ENCODE results near the gene APBA2.

DNA sequence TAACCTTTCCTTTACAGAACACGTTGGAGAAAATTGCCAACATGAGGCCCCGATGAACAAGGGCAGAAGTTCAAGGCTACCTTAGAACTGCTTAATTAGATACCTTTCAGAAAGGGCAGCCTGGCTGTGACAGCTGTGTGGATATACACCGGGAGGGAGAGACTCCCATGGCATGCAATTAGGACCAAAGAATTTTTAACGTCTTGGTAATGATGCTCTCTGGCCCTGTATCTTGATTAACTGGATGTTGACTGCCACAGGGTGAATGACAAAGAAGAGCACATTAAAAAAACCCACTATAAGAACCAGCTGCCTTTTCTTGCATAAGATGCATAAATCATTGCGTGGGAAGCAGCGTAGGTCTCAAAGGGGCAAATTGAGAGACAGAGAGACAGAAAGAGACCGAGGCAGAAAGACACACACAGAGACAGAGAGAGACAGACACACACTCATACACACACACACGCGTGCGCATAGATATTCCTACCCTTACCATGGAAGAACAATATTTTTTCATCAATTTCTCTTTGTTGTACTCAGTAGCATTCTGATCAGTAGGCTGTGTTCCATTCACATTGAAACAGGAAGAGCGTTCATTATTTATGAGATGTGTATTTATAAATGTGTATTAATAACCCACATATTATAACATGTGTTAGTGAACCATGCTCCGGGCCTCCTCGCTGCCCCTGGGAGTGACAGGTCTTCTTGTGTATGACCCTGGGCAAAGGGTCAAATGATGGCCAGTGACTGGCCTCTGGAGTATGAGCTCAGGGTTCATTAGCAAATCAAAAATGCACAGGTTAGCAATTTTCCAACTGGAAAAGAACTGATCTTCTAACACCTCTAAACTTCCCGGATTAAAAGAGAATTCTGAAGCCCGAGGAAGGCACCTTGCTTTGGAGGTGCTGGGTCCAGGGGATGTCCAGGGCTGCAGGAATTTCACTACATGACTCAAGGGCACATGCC, 265.0 kb downstream of the APBA2 start:
- TF ChIP-seq CTCF (IDR thresholded peaks at IDR 0.05; ENCODE audit: low read depth, low read length) = no peak
- no peak for TF ChIP-seq EZH2phosphoT487 (IDR thresholded peaks at IDR 0.05; ENCODE audit: low read depth)
